ENCODE results near the gene CCNT1.
"Not testable (repeated sequence)": the region's sequence is repeated elsewhere in the genome, so short reads cannot be mapped to it uniquely, and the experiment has no call there.

Gene CCNT1

GRCh38 chr12:48690990-48691389, 25.5 kb downstream of the CCNT1 start:
- DNase-seq, result no peak

- DNase-seq, result no peak
Measured at GRCh38 chr12:48690436-48690835, 26.1 kb downstream of the CCNT1 start.

GRCh38 chr12:48688836-48689235, 27.7 kb downstream of the CCNT1 start:
- DNase-seq, result no peak

- no peak for DNase-seq
Measured at GRCh38 chr12:48687592-48687991, 28.9 kb downstream of the CCNT1 start.

GRCh38 chr12:48686615-48687334, 29.7 kb downstream of the CCNT1 start:
- no peak for DNase-seq

- DNase-seq, result no peak
Measured at GRCh38 chr12:48686037-48686595, 30.4 kb downstream of the CCNT1 start.

GRCh38 chr12:48683534-48683933, 33.0 kb downstream of the CCNT1 start:
- DNase-seq, result no peak

- DNase-seq, result no peak
Measured at GRCh38 chr12:48682927-48683326, 33.6 kb downstream of the CCNT1 start.

GRCh38 chr12:48682533-48682905, 34.0 kb downstream of the CCNT1 start:
- DNase-seq, result not testable (repeated sequence)

- peak; percentile 99 for DNase-seq
Measured at GRCh38 chr12:48681710-48682532, 34.6 kb downstream of the CCNT1 start, which contains the start of gene KANSL2. KANSL2 (minus strand) TSS chr12:48682238; CDS start chr12:48681632, 606 bp downstream.

- no peak for DNase-seq
Measured at GRCh38 chr12:48681399-48681709, 35.2 kb downstream of the CCNT1 start.

GRCh38 chr12:48680861-48681260, 35.6 kb downstream of the CCNT1 start:
- no peak for DNase-seq

- no peak for DNase-seq
Measured at GRCh38 chr12:48678551-48679185, 37.8 kb downstream of the CCNT1 start.

- no peak for DNase-seq
Measured at GRCh38 chr12:48671231-48671856, 45.2 kb downstream of the CCNT1 start.

- no peak for DNase-seq
Measured at GRCh38 chr12:48668996-48669395, 47.5 kb downstream of the CCNT1 start.

- no peak for DNase-seq
Measured at GRCh38 chr12:48659863-48660262, 56.6 kb downstream of the CCNT1 start.

GRCh38 chr12:48651681-48652080, 64.8 kb downstream of the CCNT1 start:
- no peak for DNase-seq

GRCh38 chr12:48645354-48645753, 71.2 kb downstream of the CCNT1 start:
- DNase-seq, result not testable (repeated sequence)

- no peak for DNase-seq
Measured at GRCh38 chr12:48643011-48643410, 73.5 kb downstream of the CCNT1 start.

GRCh38 chr12:48641752-48642555, 74.6 kb downstream of the CCNT1 start:
- DNase-seq, result not testable (repeated sequence)

- no peak for DNase-seq
Measured at GRCh38 chr12:48640854-48641253, 75.7 kb downstream of the CCNT1 start.

GRCh38 chr12:48640428-48640827, 76.1 kb downstream of the CCNT1 start:
- no peak for DNase-seq
